SIG-M5 treated with dmso at 0.1 percent for 504 hours (cell line): ENCODE data around the gene AXL.
"Not testable (repeated sequence)": the region's sequence is repeated elsewhere in the genome, so short reads cannot be mapped to it uniquely, and the experiment has no call there.

Experiments used
- DNase-seq: peaks from one replicate; lab custom pipeline; 2025; ENCODE audit not compliant: unreplicated experiment; lab: John Stamatoyannopoulos, UW

Gene AXL

DNA sequence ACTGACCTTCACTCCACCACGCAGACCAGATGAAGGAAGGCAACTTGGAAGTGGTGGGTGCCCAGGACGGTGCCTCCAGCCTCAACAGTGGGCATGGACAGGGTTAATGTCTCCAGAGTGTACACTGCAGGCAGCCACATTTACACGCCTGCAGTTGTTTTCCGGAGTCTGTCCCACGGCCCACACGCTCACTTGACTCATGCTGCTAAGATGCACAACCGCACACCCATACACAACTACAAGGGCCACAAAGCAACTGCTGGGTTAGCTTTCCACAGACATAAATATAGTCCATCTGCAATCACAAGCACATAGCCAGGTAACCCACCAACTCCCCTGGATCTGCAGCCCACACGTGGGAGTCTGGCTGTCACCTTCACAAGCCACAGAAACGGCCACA lies 12.6 kb upstream of the AXL start:
- DNase-seq = no peak

- DNase-seq = no peak
Measured at GRCh38 chr19:41206926-41207750, 11.9 kb upstream of the AXL start.

GRCh38 chr19:41214161-41214560 lies 4.9 kb upstream of the AXL start:
- DNase-seq = no peak

GRCh38 chr19:41217741-41218140 lies 1.3 kb upstream of the AXL start:
- DNase-seq = no peak

DNA sequence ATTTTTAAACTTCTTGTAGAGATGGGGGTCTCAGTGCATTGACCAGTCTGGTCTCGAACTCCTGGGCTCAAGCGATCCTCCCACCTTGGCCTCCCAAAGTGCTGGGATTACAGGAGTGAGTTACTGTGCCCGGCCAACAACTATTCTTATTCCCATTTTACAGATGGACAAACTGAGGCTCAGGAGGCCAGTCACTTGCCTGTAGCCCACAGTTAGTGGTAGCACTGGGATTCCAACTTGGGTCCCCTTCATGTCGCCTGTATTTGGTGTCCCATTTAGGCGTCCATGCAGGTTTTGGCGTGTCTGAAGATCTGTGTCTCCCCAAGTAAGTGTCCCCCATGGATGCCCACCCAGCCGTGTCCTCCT lies 791 bp upstream of the AXL start:
- DNase-seq = no peak

DNA sequence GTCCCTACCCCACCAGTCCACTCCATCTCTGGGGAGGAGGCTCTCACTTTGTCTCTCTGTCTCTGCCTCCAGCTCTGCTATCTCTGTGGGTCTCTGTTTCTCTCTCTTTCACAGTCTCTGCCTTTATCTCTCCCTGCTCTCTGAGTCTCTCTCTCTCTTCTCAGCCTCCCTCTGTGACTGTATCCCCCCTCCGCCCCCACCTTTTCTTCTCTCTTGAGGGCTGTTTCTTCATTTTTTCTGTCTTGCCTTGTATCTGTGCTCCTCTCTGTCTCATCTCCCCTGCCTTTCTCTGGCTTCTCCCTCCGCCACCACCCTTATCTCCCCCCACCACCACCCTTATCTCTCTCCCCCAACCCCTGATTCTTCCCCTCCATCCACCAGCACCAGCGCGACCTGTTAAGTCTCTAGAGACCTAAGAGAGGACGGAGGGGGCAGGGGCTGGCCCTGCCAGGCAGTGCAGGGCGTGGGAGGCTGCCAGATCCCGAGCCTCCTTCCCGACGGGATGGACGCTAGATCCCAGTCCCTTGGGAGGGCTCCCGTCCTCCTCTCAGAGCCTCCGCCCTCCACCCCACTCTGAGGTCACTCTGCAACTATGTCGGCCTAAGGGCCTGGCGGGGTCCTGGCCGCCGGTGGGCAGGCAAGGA lies 1.0 kb downstream of the AXL start:
- DNase-seq = no peak

DNA sequence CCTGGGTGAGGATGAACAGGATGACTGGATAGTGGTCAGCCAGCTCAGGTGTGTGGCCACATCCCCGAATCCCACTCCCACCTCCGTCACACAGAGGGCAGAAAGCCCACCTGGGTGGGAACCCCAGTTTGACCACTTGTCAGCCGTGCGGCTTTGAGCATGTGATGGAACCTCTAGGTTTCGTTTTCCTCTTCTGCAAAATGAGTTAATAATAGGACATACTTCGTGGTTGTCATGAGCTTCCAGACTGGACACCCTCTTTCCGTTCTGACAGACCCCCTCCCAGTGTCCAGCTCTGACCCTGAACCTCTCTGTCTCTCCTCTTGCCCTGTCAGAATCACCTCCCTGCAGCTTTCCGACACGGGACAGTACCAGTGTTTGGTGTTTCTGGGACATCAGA lies 1.8 kb downstream of the AXL start:
- no peak for DNase-seq

GRCh38 chr19:41221514-41222205 lies 2.6 kb downstream of the AXL start:
- no peak for DNase-seq

- no peak for DNase-seq
Measured at GRCh38 chr19:41222240-41222639, 3.2 kb downstream of the AXL start.

DNA sequence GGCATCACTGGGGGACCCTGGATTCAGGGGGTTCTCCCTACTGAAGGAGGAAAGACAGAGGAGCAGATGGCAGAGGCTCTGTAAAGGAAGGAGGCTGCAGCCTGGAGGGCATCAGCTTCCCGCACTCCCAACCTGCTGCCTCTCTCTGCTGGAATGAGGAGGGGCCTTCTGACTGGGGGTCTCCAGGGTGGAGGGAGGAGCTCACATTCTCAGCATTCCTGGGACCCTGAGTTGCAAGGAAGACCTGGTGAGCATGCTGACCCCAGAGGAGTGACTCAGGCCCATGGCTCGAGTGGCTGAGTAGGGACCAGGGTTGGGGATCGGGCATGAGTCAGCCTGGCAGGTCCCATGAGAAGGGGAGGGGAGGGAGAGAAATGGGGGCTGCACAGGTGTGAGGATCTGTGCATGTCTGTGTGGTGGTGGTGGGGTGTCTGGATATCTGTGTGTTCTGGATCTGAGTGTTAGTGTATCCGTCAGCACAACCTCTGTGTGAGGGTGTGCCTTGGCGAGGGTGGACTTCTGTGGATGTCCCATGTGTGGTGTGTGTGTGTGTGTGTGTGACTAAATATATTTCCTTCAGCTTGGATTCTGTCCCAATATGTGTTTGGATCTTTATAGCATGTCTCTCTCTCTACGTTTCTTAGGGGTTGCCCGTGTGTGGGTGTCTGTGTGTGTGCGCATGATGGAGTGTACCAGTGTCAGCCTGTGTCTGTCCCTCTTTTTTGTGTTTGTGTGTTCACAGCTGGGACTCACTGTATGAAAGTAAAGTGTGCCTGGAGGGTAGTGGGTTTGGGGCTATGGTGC lies 4.6 kb downstream of the AXL start:
- DNase-seq = no peak

DNA sequence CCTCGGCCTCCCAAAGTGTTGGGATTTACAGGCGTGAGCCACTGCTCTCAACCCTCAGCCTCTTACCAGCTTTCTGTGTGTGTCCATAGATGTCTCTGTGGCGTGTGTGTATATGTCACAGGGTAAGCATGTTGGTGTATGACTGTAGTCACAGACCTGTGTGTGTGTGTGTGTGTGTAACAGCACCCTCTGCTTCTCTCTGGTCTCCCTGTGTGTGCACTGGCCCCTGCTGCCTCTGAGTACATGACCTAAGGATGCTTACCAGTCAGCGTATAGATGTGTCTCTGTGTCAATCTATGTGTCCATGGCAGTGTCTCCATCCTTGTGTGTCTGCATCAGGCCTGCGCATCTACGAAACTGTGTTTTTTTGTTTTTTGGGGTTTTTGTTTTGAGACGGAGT lies 5.6 kb downstream of the AXL start:
- no peak for DNase-seq

- DNase-seq = no peak
Measured at GRCh38 chr19:41225238-41226052, 6.4 kb downstream of the AXL start.

- no peak for DNase-seq
Measured at GRCh38 chr19:41226053-41226873, 7.2 kb downstream of the AXL start.

- no peak for DNase-seq
Measured at GRCh38 chr19:41226874-41227390, 7.9 kb downstream of the AXL start.

DNA sequence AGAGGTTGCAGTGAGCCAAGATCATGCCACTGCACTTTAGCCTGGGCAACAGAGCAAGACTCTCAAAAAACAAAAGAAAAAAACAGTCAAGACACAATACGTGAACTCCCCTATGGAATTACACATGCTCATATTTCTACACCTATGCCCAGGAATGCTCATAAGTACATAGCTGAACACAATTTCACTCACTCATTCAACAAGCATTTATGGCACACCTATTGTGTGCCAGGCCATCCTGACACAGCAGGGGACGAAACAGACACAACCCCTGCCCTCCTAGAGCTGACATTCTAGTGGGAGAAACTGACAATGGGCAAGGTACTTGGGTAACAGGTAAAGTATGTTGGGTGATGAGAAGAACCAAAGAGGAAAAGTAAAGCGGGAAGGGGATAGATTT lies 9.5 kb downstream of the AXL start:
- DNase-seq = no peak

GRCh38 chr19:41229338-41229737 lies 10.3 kb downstream of the AXL start:
- not testable (repeated sequence) for DNase-seq

DNA sequence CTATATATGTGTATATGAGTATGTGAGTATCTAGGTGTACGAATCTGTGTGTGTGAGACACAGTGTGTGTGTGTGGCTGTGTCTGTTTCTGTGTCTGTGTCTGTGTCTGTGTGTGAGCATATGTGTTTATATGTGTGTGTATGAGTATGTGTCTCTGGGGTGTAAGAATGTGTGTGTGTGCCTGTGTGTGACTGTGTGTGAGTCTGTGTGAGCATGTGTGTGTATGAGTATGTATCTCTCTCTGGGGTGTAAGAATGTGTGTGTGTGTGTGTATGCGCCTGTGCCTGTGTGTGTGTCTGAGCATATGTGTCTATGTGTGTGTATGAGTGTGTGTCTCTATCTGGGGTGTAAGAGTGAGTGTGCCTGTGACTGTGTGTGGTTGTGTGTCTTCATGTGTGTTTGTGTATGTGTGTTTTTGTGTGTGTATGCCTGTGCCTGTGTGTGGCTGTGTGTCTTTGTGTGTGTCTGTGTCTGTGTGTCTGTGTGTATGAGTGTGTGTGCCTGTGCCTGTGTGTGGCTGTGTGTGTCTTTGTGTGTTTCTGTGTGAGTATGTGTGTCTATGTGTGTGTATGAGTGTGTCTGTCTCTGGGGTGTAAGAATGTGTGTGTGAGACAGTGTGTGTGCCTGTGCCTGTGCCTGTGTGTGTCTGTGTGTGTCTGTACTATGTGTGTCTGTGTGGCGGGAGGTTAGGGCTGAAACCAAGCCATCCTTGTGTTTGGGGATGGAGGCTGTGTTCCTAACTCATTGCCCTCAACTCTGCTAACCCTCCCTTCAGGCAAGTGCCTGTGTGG lies 11.2 kb downstream of the AXL start:
- no peak for DNase-seq

DNA sequence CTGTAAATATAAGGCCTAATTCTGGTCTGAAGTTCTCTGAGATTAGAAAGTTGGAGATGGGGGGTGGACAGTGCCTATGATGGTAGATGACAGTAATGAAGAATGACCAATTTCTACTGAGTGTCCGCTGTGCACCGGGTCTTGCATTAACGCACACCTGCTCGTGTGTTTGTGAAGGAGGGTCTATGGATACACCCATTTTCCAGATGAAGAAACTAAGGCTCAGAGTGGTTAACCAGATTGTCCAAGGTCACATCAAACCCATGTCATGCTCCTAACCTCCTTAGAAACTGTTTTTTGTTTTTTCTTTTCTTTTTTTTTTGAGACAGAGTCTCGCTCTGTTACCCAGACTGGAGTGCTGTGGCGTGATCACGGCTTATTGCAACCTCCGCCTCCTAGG lies 13.7 kb downstream of the AXL start:
- DNase-seq = no peak
